ENCODE results near the gene CTCFL. TPM values are rescaled to one million over a fixed set of nuclear protein-coding genes. Genes with fewer than 3 reads are reported as not detected.
"Not testable (repeated sequence)": the region's sequence is repeated elsewhere in the genome, so short reads cannot be mapped to it uniquely, and the experiment has no call there.

Gene CTCFL
- total RNA-seq, 1 experiment from 2014 or later = 8.2 TPM

DNA sequence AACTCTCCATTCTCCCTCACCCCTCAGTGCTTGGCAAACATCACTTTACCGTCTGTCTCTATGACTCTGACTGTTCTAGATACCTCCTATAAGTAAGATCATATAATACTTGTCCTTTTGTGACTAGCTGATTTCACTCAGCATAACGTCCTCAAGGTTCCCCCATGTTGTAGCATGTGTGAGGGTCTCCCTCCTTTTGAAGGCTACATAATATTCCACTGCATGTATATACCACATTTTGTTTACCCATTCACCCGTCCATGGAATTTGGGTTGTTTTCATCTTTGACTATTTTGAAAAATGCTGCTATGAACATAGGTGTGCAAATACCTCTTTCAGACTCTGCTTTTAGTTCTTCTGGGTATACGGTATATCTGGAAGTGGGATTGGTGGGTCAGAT is 28.3 kb downstream of the CTCFL start:
- Histone ChIP-seq H3K27me3 (ENCODE audit: control insufficient read depth, insufficient read depth, low read length) (no peaks in the 10 kb centered on the region), H3K36me3 (replicated peaks; ENCODE audit: control insufficient read depth, insufficient read depth, low read length) (no peaks in the 10 kb centered on the region), H3K4me3 (ENCODE audit: insufficient read depth, low read depth, low read length) (no peak overlapping the region)
- no peak for DNase-seq

GRCh38 chr20:57495978-57496377 is 29.0 kb downstream of the CTCFL start:
- H3K27me3 ChIP-seq (ENCODE audit: control insufficient read depth, insufficient read depth, low read length) = no peaks in the 10 kb centered on the region
- DNase-seq = no peak
- H3K4me3 ChIP-seq (ENCODE audit: insufficient read depth, low read depth, low read length) = no peak overlapping the region
- H3K36me3 ChIP-seq (replicated peaks; ENCODE audit: control insufficient read depth, insufficient read depth, low read length) = no peaks in the 10 kb centered on the region

GRCh38 chr20:57493091-57493615 is 31.8 kb downstream of the CTCFL start:
- DNase-seq = no peak

GRCh38 chr20:57491373-57491772 is 33.6 kb downstream of the CTCFL start:
- Histone ChIP-seq H3K27me3 (ENCODE audit: control insufficient read depth, insufficient read depth, low read length) (no peaks in the 10 kb centered on the region), H3K36me3 (replicated peaks; ENCODE audit: control insufficient read depth, insufficient read depth, low read length) (no peaks in the 10 kb centered on the region), H3K4me3 (ENCODE audit: insufficient read depth, low read depth, low read length) (no peak overlapping the region)
- DNase-seq = no peak

More at GRCh38 chr20:57493091-57493615, 31.8 kb downstream of the CTCFL start:
- H3K36me3 ChIP-seq (replicated peaks; ENCODE audit: control insufficient read depth, insufficient read depth, low read length) = no peaks in the 10 kb centered on the region
- no peaks in the 10 kb centered on the region for H3K27me3 ChIP-seq (ENCODE audit: control insufficient read depth, insufficient read depth, low read length)
- no peak overlapping the region for H3K4me3 ChIP-seq (ENCODE audit: insufficient read depth, low read depth, low read length)

GRCh38 chr20:57488277-57488676 is 36.7 kb downstream of the CTCFL start:
- H3K4me3 ChIP-seq (ENCODE audit: insufficient read depth, low read depth, low read length); H3K27me3 ChIP-seq (ENCODE audit: control insufficient read depth, insufficient read depth, low read length); H3K36me3 ChIP-seq (replicated peaks; ENCODE audit: control insufficient read depth, insufficient read depth, low read length); DNase-seq: not testable (repeated sequence)

DNA sequence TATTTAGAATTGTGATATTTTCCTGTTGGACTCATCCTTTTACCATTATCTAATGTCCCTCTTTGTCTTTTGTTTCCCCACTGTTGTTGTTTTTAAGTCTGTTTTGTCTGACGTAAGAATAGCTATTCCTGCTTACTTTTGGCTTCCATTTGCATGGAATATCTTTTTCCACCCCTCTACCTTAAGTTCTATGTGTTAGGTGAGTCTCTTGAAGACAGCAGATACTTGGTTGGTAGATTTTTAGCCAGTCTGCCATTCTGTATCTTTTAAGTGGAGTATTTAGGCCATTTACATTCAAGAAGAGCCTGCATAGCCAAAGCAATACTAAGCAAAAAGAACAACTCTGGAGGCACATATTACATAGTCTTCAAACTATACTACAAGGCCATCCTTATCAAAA is 39.2 kb downstream of the CTCFL start:
- Histone ChIP-seq H3K36me3 (replicated peaks; ENCODE audit: control insufficient read depth, insufficient read depth, low read length) (no peaks in the 10 kb centered on the region), H3K27me3 (ENCODE audit: control insufficient read depth, insufficient read depth, low read length) (no peaks in the 10 kb centered on the region), H3K4me3 (ENCODE audit: insufficient read depth, low read depth, low read length) (no peak overlapping the region)
- no peak for DNase-seq

DNA sequence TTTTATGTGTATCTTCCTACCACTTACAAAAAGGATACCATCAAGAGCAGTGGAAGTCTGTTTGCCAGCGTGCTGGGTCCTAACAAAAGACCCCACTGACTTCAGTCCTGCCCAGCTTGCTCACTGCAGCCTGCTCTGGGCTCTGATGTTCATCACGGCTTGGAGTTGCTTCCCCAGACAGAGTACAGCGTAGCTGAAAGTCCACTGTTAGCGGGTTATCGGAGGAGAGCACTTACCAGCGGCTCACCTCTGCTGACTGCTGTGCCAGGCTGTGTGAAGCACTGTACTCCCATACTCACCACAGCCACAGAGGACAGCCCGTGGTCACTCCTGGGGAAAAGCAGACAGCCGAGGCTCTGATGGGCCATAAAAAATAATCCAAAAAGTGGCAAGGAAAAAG is 40.2 kb downstream of the CTCFL start:
- DNase-seq = no peak
- H3K36me3 ChIP-seq (replicated peaks; ENCODE audit: control insufficient read depth, insufficient read depth, low read length) = no peaks in the 10 kb centered on the region
- H3K27me3 ChIP-seq (ENCODE audit: control insufficient read depth, insufficient read depth, low read length) = no peaks in the 10 kb centered on the region
- H3K4me3 ChIP-seq (ENCODE audit: insufficient read depth, low read depth, low read length) = no peak overlapping the region

DNA sequence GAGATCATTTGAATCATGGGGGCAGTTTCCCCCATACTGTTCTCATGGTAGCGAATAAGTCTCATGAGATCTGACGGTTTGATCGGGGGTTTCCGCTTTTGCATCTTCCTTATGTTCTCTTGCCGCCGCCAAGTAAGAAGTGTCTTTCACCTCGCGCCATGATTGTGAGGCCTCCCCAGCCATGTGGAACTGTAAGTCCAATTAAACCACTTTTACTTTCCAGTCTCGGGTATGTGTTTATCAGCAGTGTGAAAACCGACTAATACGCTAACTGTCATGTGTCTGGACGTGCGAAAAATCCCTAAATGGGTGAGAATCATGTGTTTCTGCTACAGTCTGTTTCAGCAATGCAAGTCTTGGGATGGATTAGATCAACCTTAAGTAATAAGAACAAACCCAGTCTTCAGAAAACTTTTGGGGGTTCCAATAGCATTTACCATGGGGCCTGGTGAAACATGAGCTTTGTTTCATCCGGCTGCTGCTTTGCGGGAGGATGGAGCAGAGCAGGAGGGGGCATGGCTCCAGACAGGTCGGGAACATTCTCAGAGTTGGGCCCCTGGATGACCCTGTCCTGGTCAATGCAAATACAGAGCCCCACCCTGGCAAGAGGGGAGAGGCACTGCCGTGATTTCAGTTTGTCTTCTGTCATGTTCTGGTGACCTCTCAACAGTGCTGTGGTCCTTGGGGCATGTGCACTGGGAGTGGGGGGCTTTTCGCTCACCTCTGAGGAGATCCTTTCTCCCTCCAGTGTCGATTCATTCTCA is 41.5 kb downstream of the CTCFL start:
- H3K4me3 ChIP-seq (ENCODE audit: insufficient read depth, low read depth, low read length) = no peak overlapping the region
- no peak for DNase-seq
- H3K36me3 ChIP-seq (replicated peaks; ENCODE audit: control insufficient read depth, insufficient read depth, low read length) = no peaks in the 10 kb centered on the region
- no peaks in the 10 kb centered on the region for H3K27me3 ChIP-seq (ENCODE audit: control insufficient read depth, insufficient read depth, low read length)

DNA sequence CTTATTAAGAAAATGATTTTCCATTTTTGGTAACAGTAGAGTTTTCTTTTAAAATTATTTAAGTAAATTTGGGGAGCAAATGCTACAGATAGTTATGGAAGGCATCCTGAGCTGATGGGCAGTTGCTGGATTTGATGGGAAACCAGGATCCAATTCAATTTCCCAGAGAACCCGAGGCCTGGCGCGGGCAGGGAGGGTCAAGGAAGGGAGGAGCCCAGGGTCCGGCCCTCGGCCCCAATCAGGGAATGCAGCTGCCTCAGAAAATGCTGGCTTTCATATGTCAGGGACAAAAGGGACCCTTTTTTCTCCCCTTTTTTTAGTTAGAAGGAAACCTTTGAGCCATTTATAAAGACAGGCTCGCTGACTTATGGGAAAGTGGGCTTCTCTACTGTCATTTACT is 42.1 kb downstream of the CTCFL start:
- no peaks in the 10 kb centered on the region for H3K27me3 ChIP-seq (ENCODE audit: control insufficient read depth, insufficient read depth, low read length)
- peak; percentile 27 for DNase-seq
- no peaks in the 10 kb centered on the region for H3K36me3 ChIP-seq (replicated peaks; ENCODE audit: control insufficient read depth, insufficient read depth, low read length)

DNA sequence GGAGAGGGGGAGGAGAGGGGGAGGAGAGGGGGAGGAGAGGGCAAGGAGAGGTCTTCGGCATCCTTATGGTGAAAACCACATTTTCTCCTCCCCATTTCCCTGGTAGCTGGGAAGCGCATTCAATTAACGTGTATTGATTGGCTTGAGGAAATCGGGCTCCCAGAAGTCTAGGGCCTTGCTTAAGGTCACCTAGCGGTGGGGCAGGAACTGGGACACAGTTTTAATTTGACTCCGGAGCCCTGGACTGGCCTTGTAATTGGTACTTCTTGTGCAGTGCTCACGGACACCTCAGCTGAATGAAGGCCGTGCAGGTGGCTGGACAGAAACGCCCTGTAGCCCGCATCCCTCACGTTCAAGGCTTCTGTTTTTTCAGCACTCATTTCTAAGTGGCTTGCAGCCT is 42.8 kb downstream of the CTCFL start:
- DNase-seq = peak; percentile 71
- Histone ChIP-seq H3K36me3 (replicated peaks; ENCODE audit: control insufficient read depth, insufficient read depth, low read length) (no peaks in the 10 kb centered on the region), H3K4me3 (ENCODE audit: insufficient read depth, low read depth, low read length) (no peak overlapping the region), H3K27me3 (ENCODE audit: control insufficient read depth, insufficient read depth, low read length) (no peaks in the 10 kb centered on the region)

More for the DNA sequence above, 42.1 kb downstream of the CTCFL start:
- H3K4me3 ChIP-seq (ENCODE audit: insufficient read depth, low read depth, low read length) = no peak overlapping the region

DNA sequence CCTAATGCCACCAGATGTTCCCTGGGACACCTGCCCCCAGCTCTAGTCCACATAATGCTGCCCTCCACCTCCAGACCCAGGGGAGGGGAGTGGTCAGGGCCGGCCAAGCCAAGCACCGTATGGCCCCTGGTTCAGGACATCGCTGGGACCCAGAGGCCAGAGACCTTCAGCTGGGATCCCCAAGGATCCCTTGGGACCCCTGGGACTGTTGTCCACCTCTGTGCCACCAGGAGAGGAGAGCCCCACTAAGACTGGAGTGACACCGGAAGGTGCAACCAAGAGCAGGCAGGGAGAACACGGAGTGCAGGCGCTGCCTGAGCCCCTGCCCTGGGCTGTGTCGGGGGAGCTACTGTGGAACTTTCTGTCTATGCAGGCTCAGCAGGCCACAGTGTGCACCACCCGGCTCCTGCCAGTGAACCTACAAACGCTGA is 43.6 kb downstream of the CTCFL start:
- no peaks in the 10 kb centered on the region for H3K27me3 ChIP-seq (ENCODE audit: control insufficient read depth, insufficient read depth, low read length)
- H3K36me3 ChIP-seq (replicated peaks; ENCODE audit: control insufficient read depth, insufficient read depth, low read length) = no peaks in the 10 kb centered on the region
- no peak overlapping the region for H3K4me3 ChIP-seq (ENCODE audit: insufficient read depth, low read depth, low read length)
- peak; percentile 70 for DNase-seq

DNA sequence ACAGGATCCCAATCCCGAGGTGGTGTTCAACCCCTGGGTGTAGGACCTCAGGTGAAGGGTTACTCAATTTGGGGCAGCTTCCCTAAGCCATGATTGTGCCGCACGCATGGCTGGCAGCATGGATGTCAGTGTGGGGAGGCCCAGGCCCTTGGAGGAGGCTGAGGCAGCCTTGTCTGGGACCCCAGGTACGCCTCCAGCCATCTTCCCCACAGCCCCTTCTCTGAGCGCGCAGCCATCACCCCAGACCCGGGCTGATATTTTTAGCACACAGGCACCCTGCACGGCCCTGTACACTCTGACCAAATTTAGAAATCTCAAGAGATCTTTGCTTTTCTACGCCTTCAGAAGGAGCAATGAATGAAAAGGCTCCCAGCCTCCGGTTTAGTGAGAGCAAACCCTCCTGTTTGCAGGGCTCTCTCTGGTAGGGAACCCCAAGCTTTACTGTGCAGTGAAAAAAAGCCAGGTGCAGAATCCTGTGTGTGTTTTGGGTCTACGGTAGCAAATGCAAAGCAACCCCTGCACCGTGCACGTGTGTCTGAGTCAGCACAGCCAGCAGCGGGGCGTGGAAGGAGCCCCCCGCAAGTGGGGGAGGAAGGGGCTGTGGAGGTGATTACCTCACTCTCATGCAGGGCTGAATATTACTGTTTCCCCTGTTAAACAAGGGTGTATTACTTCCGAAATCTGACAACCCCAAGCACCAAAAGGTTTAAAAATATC is 44.3 kb downstream of the CTCFL start:
- Histone ChIP-seq H3K4me3 (ENCODE audit: insufficient read depth, low read depth, low read length) (no peak overlapping the region), H3K36me3 (replicated peaks; ENCODE audit: control insufficient read depth, insufficient read depth, low read length) (no peaks in the 10 kb centered on the region), H3K27me3 (ENCODE audit: control insufficient read depth, insufficient read depth, low read length) (no peaks in the 10 kb centered on the region)
- peak; percentile 51 for DNase-seq

DNA sequence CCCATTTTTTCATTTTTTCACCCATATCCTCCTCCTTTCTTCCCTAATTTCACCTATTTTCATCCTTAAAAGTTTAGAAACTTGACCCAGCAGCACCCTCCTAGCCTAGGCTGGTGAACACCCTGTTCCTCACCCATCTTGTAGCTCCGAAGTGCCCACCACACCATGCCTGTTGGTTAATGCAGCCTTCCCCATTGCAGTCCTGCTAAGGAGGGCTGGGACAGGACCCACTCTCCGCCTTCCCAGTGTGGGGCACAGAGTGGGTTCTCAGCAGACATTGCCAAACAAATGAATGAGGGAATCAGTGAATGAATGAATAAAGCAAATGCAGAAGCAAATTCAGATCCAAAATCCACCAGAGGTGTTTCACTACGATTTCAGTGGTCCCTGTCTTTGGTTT is 45.7 kb downstream of the CTCFL start:
- Histone ChIP-seq H3K27me3 (ENCODE audit: control insufficient read depth, insufficient read depth, low read length) (no peaks in the 10 kb centered on the region), H3K36me3 (replicated peaks; ENCODE audit: control insufficient read depth, insufficient read depth, low read length) (no peaks in the 10 kb centered on the region), H3K4me3 (ENCODE audit: insufficient read depth, low read depth, low read length) (no peak overlapping the region)
- no peak for DNase-seq

DNA sequence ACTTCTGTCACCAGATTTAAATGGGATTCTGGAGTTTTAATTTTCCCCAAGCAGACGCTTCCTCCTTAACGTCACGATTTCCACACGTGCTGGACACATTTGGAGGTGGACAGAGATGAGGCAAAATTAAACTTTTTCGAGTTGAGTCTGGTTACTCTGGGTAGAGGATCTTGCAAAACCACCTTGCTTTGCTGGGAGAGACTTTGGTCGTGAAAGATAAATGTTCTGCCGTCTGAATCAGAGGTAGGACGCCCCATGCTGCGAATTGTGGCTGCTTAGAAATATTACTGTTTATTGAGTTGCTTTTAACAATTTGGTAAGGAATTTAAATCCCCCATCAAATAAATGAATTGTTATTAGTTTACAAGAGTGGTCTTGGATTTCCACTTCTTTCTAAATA is 46.8 kb downstream of the CTCFL start:
- no peak for DNase-seq
- Histone ChIP-seq H3K36me3 (replicated peaks; ENCODE audit: control insufficient read depth, insufficient read depth, low read length) (no peaks in the 10 kb centered on the region), H3K27me3 (ENCODE audit: control insufficient read depth, insufficient read depth, low read length) (no peaks in the 10 kb centered on the region), H3K4me3 (ENCODE audit: insufficient read depth, low read depth, low read length) (no peak overlapping the region)

All from H7 (cell line).